ENCODE results near the gene HCRTR2.
"Not testable (repeated sequence)": the region's sequence is repeated elsewhere in the genome, so short reads cannot be mapped to it uniquely, and the experiment has no call there.

HCRTR2 gene

DNA sequence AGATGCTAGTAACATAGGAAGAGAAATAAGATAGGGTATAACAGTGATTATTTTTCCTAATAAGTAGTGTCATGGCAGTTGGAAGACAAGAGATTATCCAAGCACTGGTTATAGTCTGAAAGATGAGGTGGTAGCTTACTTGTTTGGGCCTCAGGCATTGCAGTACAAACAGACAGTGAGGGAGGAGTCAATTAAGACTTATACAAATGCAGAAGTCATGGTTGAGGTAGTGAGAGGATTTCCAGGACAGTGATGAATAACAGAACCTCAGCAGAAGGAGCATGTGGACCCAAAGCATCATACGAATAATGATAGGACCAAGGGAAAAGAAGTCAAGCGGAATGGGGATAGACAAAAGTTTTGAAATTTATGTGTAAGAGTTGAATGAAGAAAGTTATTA is 53.5 kb downstream of the HCRTR2 start:
- TF ChIP-seq, protein P1, sequence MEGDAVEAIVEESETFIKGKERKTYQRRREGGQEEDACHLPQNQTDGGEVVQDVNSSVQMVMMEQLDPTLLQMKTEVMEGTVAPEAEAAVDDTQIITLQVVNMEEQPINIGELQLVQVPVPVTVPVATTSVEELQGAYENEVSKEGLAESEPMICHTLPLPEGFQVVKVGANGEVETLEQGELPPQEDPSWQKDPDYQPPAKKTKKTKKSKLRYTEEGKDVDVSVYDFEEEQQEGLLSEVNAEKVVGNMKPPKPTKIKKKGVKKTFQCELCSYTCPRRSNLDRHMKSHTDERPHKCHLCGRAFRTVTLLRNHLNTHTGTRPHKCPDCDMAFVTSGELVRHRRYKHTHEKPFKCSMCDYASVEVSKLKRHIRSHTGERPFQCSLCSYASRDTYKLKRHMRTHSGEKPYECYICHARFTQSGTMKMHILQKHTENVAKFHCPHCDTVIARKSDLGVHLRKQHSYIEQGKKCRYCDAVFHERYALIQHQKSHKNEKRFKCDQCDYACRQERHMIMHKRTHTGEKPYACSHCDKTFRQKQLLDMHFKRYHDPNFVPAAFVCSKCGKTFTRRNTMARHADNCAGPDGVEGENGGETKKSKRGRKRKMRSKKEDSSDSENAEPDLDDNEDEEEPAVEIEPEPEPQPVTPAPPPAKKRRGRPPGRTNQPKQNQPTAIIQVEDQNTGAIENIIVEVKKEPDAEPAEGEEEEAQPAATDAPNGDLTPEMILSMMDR (IDR thresholded peaks at IDR 0.05; ENCODE audit: low read depth, low read length, missing control alignments): no peak
- Histone ChIP-seq H3K27ac (no peak overlapping the region), H3K36me3 (replicated peaks) (no peaks in the 10 kb centered on the region), H3K27me3 (replicated peaks) (no peaks in the 10 kb centered on the region), H3K4me3 (ENCODE audit: low read depth, low read length) (no peak overlapping the region)
- no peak for DNase-seq
- in situ Hi-C loops (cut with HindIII; ENCODE audit: low pct_ligation_motif_present, low sequenced_read_pairs): no loop called here

GRCh38 chr6:55239099-55239498 is 64.8 kb downstream of the HCRTR2 start:
- TF ChIP-seq, protein P1 (IDR thresholded peaks at IDR 0.05; ENCODE audit: low read depth, low read length, missing control alignments): no peak
- H3K27me3 ChIP-seq (replicated peaks): no peaks in the 10 kb centered on the region
- no peak for DNase-seq
- no peaks in the 10 kb centered on the region for H3K36me3 ChIP-seq (replicated peaks)
- H3K4me3 ChIP-seq (ENCODE audit: low read depth, low read length): no peak overlapping the region
- no peak overlapping the region for H3K27ac ChIP-seq
- in situ Hi-C loops (cut with HindIII; ENCODE audit: low pct_ligation_motif_present, low sequenced_read_pairs): no loop called here

- H3K27ac ChIP-seq; H3K36me3 ChIP-seq (replicated peaks); H3K4me3 ChIP-seq (ENCODE audit: low read depth, low read length); H3K27me3 ChIP-seq (replicated peaks); in situ Hi-C loops (cut with HindIII; ENCODE audit: low pct_ligation_motif_present, low sequenced_read_pairs); DNase-seq: not testable (repeated sequence)
- TF ChIP-seq, protein P1 (IDR thresholded peaks at IDR 0.05; ENCODE audit: low read depth, low read length, missing control alignments): peak; percentile 58
Observed at GRCh38 chr6:55240975-55241605, 66.8 kb downstream of the HCRTR2 start.

- TF ChIP-seq, protein P1 (IDR thresholded peaks at IDR 0.05; ENCODE audit: low read depth, low read length, missing control alignments): no peak
- no peak overlapping the region for H3K4me3 ChIP-seq (ENCODE audit: low read depth, low read length)
- DNase-seq: no peak
- in situ Hi-C loops (cut with HindIII; ENCODE audit: low pct_ligation_motif_present, low sequenced_read_pairs): no loop called here
- H3K27me3 ChIP-seq (replicated peaks): no peaks in the 10 kb centered on the region
- no peaks in the 10 kb centered on the region for H3K36me3 ChIP-seq (replicated peaks)
- no peak overlapping the region for H3K27ac ChIP-seq
Observed at GRCh38 chr6:55250400-55250799, 76.1 kb downstream of the HCRTR2 start.

DNA sequence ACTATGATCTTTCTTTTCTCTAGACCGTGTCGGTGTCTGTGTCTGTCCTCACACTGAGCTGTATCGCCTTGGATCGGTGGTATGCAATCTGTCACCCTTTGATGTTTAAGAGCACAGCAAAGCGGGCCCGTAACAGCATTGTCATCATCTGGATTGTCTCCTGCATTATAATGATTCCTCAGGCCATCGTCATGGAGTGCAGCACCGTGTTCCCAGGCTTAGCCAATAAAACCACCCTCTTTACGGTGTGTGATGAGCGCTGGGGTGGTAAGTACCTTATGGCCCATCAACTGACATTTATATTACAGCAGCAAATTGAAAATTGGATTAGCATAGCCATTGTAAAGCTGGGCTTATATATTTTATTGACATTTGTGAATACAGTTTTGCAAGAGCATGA is 80.8 kb downstream of the HCRTR2 start:
- TF ChIP-seq, protein P1 (IDR thresholded peaks at IDR 0.05; ENCODE audit: low read depth, low read length, missing control alignments): no peak
- no peak overlapping the region for H3K27ac ChIP-seq
- in situ Hi-C loops (cut with HindIII; ENCODE audit: low pct_ligation_motif_present, low sequenced_read_pairs): no loop called here
- no peaks in the 10 kb centered on the region for H3K36me3 ChIP-seq (replicated peaks)
- no peak overlapping the region for H3K4me3 ChIP-seq (ENCODE audit: low read depth, low read length)
- no peaks in the 10 kb centered on the region for H3K27me3 ChIP-seq (replicated peaks)
- no peak for DNase-seq

DNA sequence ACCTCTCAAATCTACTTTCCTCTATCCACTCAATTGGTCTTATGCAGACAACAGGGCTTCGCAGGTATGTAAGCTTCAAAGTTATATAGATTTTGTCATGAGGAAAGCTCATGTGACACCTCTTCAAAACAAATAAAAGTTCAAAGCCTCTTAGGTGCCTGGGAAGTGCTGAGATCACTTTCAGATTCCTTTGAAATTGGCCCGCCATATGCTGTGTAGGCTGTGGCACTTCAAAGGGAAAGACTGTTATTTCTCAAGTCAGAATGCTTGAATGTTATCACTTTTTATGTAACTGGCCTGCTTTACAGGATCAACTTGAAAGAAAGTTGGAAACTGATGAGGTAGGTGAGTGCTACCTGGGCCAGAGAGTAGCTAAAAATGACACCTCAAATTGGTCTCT is 85.9 kb downstream of the HCRTR2 start:
- in situ Hi-C loops (cut with HindIII; ENCODE audit: low pct_ligation_motif_present, low sequenced_read_pairs): no loop called here
- Histone ChIP-seq H3K27ac (no peak overlapping the region), H3K27me3 (replicated peaks) (no peaks in the 10 kb centered on the region), H3K4me3 (ENCODE audit: low read depth, low read length) (no peak overlapping the region), H3K36me3 (replicated peaks) (no peaks in the 10 kb centered on the region)
- TF ChIP-seq, protein P1 (IDR thresholded peaks at IDR 0.05; ENCODE audit: low read depth, low read length, missing control alignments): no peak
- no peak for DNase-seq
